Psoas muscle (tissue), 8 donors: ENCODE results near the gene ARL5A. TPM values are rescaled to one million over a fixed set of nuclear protein-coding genes. Genes with fewer than 3 reads are reported as not detected.
A peak's percentile ranks its signal among the peaks of the same experiment; 100 is the strongest.

ENCODE experiments used
- ATAC-seq, 4 donors: fragments of 200-7000 bp; cut with Tn5 transposase; one replicate each; pipeline ENCODE4 v1.9.1; 2020; ENCODE audit warnings: moderate library complexity in 3 of 4, mild to moderate bottlenecking in 2 of 4
- DNase-seq, 2 donors: peaks; one replicate each; pipeline ENCODE4 v3.0.0-alpha.2; 2020
- H3K27ac ChIP-seq: fragments of 200-600 bp; one replicate; pipeline ENCODE4 v1.8.0; 2022
- H3K27me3 ChIP-seq, 3 donors: fragments of 200-600 bp in 1 of 3; one replicate each; pipeline versions ENCODE4 v1.6.1 to v1.8.0; 2013 to 2022; ENCODE audit warnings: low read length in 2 of 3, mild to moderate bottlenecking in 2 of 3, moderate library complexity in 1 of 3; ENCODE audit not compliant: insufficient read depth in 3 of 3
- H3K36me3 ChIP-seq, 2 donors: fragments of 200-600 bp in 1 of 2; one replicate each; pipeline versions ENCODE4 v1.6.1 to v1.8.0; 2013 to 2022; ENCODE audit warnings: low read depth in 1 of 2, mild to moderate bottlenecking in 1 of 2, moderate library complexity in 1 of 2; ENCODE audit not compliant: insufficient read depth in 1 of 2
- H3K4me1 ChIP-seq: fragments of 200-600 bp; one replicate; pipeline ENCODE4 v1.8.0; 2022
- H3K4me3 ChIP-seq: fragments of 200-600 bp; one replicate; pipeline ENCODE4 v1.8.0; 2022; ENCODE audit warnings: mild to moderate bottlenecking
- H3K9me3 ChIP-seq: fragments of 200-600 bp; one replicate; pipeline ENCODE4 v1.8.0; 2022
- CTCF ChIP-seq: fragments of 200-600 bp; IDR thresholded peaks from one replicate; pipeline ENCODE4 v1.8.0; 2022; ENCODE audit warnings: antibody characterized with exemption
- WGBS, 3 donors: extraction: QIAGEN DNeasy Blood & Tissue Kit; methylation state at CpG; one replicate each; pipeline versions ENCODE4 v1.1.6 to v1.1.7; 2013; 5-methylcytosine and 5-hydroxymethylcytosine counted together
- intact Hi-C, 2 donors: fragments of 100-400 bp; cut with DNase I; formaldehyde crosslinking; loops; one replicate each; pipeline versions ENCODE4 v1.11.0 to v1.14.2; 2022
- polyA plus RNA-seq, 3 donors: library from polyadenylated mRNA; stranded (reverse); fragments of 200-250 nt; gene quantifications; one replicate each; pipeline ENCODE4 v1.2.3, GENCODE V29; 2013
- total RNA-seq, 4 donors: library from RNA; stranded (reverse); fragmentation: NEBNext Ultra II Directional in 2 of 4; extraction: Animal tissue kit (Norgen Biotek cat#: 25700) in 2 of 4; gene quantifications; one replicate each; pipeline versions ENCODE4 v1.2.1 to v1.2.4, GENCODE V29; 2021 to 2023
- donor health status: healthy with polysubstance abuse.
- donor health status: DM: no; HTN: no; CAD: no; lungs with moderate emphysema.
- donor health status: Bipolar disorder and iron deficiency.
- donor health status: healthy.
- donor health status: DM: yes; HTN: yes; CAD: no.
- donor health status: DM: no; HTN: no; CAD: no.
- donor health status: DM: no; HTN: no; CAD: no.
- donor health status: DM: yes; HTN: yes; CAD: no.

The ARL5A gene
- total and polyA plus RNA-seq, 7 donors = 11.8 to 71.9 (median 46.3) TPM

DNA sequence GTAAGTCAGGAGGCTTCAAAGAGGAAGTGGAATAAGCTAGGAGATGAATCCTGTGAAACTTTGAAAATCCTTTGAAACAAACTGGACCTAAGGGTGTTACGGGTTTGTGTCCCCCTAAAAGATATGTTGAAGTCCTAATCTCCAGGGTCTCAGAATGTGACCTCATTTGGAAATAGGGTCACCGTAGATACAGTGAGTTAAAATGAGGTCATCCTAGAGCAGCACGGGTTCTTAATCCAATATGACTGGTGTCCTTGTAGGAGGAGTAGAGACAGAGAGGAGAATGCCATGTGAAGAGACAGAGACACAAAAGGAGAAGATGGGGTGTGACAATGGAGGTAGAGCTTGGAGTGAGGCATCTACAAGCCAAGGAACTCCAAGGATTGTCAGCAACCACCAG is 67.0 kb downstream of the ARL5A start:
- DNase-seq = no peak
- 63 to 76% (median 69%) methylated on average over 3 of the region's 3 CpGs for WGBS, 3 donors
- no peak overlapping the region for H3K4me3 ChIP-seq
- TF ChIP-seq CTCF = no peak
- no peak for ATAC-seq
- H3K4me1 ChIP-seq = peaks cover 34% of the 10 kb centered on the region
- H3K36me3 ChIP-seq = no peaks in the 10 kb centered on the region
- peak overlapping the region; percentile 79 for H3K27ac ChIP-seq
- intact Hi-C loops = loop anchor here in 1 of 2 donors (5.0 kb wide), 1 partner anchor 34 kb away; no protein-coding TSS in a partner anchor
- no peaks in the 10 kb centered on the region for H3K9me3 ChIP-seq
- H3K27me3 ChIP-seq = no peaks in the 10 kb centered on the region

- Histone ChIP-seq H3K27ac (peak overlapping the region; percentile 93), H3K27me3 (no peaks in the 10 kb centered on the region), H3K9me3 (no peaks in the 10 kb centered on the region), H3K36me3 (no peaks in the 10 kb centered on the region), H3K4me1 (peaks cover 35% of the 10 kb centered on the region), H3K4me3 (no peak overlapping the region)
- WGBS, 3 donors = 29 to 50% (median 34%) methylated on average over 11 of the region's 11 CpGs
- ATAC-seq (peak; percentile 96 to 99 (median 98)), DNase-seq (peak; percentile 73 to 92)
- TF ChIP-seq CTCF = no peak
- intact Hi-C loops = loop anchor here in 1 of 2 donors (5.0 kb wide), 1 partner anchor 33 kb away; no protein-coding TSS in a partner anchor
Measured at GRCh38 chr2:151760139-151760650, 68.0 kb downstream of the ARL5A start.

- no peaks in the 10 kb centered on the region for H3K9me3 ChIP-seq
- no peaks in the 10 kb centered on the region for H3K36me3 ChIP-seq
- intact Hi-C loops = no loop called here
- H3K4me1 ChIP-seq = peaks cover 41% of the 10 kb centered on the region
- peak overlapping the region; percentile 93 for H3K27ac ChIP-seq
- no peak for ATAC-seq
- DNase-seq = no peak
- no peak for TF ChIP-seq CTCF
- no peaks in the 10 kb centered on the region for H3K27me3 ChIP-seq
- H3K4me3 ChIP-seq = no peak overlapping the region
- WGBS, 3 donors = 47 to 60% (median 49%) methylated on average over 3 of the region's 3 CpGs
Measured at GRCh38 chr2:151758744-151759143, 69.5 kb downstream of the ARL5A start.

- Histone ChIP-seq H3K27ac (peak overlapping the region; percentile 93), H3K9me3 (no peaks in the 10 kb centered on the region), H3K27me3 (no peaks in the 10 kb centered on the region), H3K4me3 (no peak overlapping the region), H3K4me1 (peaks cover 49% of the 10 kb centered on the region), H3K36me3 (no peaks in the 10 kb centered on the region)
- 7 to 13% (median 13%) methylated on average over 1 of the region's 1 CpG for WGBS, 3 donors
- intact Hi-C loops = no loop called here
- no peak for TF ChIP-seq CTCF
- DNase-seq = no peak
- no peak for ATAC-seq
Measured at GRCh38 chr2:151757861-151758260, 70.4 kb downstream of the ARL5A start.

DNA sequence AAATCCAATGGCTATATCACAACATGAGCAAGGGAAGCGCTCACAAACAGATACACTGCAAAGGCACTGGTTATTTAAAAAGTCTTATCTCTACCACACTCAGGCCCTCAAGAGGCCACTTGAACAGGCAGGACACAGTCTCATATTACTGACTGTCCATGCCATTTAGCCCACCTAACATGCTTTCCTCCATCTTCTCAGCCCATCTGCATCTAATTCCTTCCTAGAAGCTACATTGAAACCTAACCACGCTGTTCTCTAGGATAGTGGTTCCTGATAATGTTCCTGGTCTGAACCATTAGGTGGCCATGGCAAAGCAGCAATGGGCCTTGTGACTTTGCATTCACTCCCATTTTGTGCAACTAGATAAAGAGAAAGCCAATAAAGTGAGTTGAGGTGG is 71.4 kb downstream of the ARL5A start:
- intact Hi-C loops = no loop called here
- Histone ChIP-seq H3K36me3 (no peaks in the 10 kb centered on the region), H3K27ac (peak overlapping the region; percentile 93), H3K9me3 (no peaks in the 10 kb centered on the region), H3K4me3 (no peak overlapping the region), H3K27me3 (no peaks in the 10 kb centered on the region), H3K4me1 (peaks cover 58% of the 10 kb centered on the region)
- TF ChIP-seq CTCF = no peak
- ATAC-seq = no peak
- no peak for DNase-seq
- 86 to 100% (median 90%) methylated on average over 2 of the region's 2 CpGs for WGBS, 3 donors
